Heart left ventricle (tissue), 16 donors: ENCODE results near the gene OTOGL. TPM values are rescaled to one million over a fixed set of nuclear protein-coding genes. Genes with fewer than 3 reads are reported as not detected.

ENCODE experiments used
- ATAC-seq, 4 donors: fragments of 200-7000 bp; cut with Tn5 transposase; one replicate each; pipeline ENCODE4 v1.9.1; 2020 to 2022; ENCODE audit warnings: moderate library complexity in 4 of 4, mild to moderate bottlenecking in 3 of 4, moderate number of reproducible peaks in 1 of 4
- DNase-seq, 5 donors: peaks; one replicate each; pipeline ENCODE4 v3.0.0-alpha.2; 2020
- H3K27ac ChIP-seq, 12 donors: fragments of 200-600 bp; sonication (generic) in 4 of 12; one replicate each; pipeline versions ENCODE4 v1.5.0 to v1.8.0; 2016 to 2022; ENCODE audit warnings: mild to moderate bottlenecking in 2 of 12
- H3K27me3 ChIP-seq, 9 donors: fragments of 200-600 bp; sonication (generic) in 2 of 9; one replicate each; pipeline versions ENCODE4 v1.5.1 to v1.8.0; 2016 to 2022; ENCODE audit warnings: mild to moderate bottlenecking in 3 of 9
- H3K36me3 ChIP-seq, 9 donors: fragments of 200-600 bp; sonication (generic) in 2 of 9; one replicate each; pipeline versions ENCODE4 v1.5.0 to v1.8.0; 2018 to 2022; ENCODE audit warnings: mild to moderate bottlenecking in 2 of 9
- H3K4me1 ChIP-seq, 12 donors: fragments of 200-600 bp; sonication (generic) in 4 of 12; one replicate each; pipeline versions ENCODE4 v1.5.0 to v1.8.0; 2016 to 2022; ENCODE audit warnings: mild to moderate bottlenecking in 3 of 12
- H3K4me3 ChIP-seq, 12 donors: fragments of 200-600 bp; sonication (generic) in 4 of 12; one replicate each; pipeline versions ENCODE4 v1.5.0 to v1.8.0; 2017 to 2022; ENCODE audit warnings: mild to moderate bottlenecking in 9 of 12, moderate library complexity in 4 of 12
- H3K9me3 ChIP-seq, 12 donors: fragments of 200-600 bp; sonication (generic) in 4 of 12; one replicate each; pipeline versions ENCODE4 v1.5.0 to v1.8.0; 2016 to 2022; ENCODE audit warnings: mild to moderate bottlenecking in 1 of 12
- POLR2A ChIP-seq, 2 donors: fragments of 450-650 bp; IDR thresholded peaks; one replicate each; pipeline ENCODE4 v1.6.1; 2017; ENCODE audit warnings: antibody characterized with exemption in 2 of 2, mild to moderate bottlenecking in 2 of 2, moderate library complexity in 2 of 2
- WGBS, 4 donors: extraction: QIAGEN DNeasy Blood & Tissue Kit in 2 of 4; methylation state at CpG; one replicate each; pipeline versions ENCODE4 v1.1.5 to v1.1.7; 2013 to 2018; 5-methylcytosine and 5-hydroxymethylcytosine counted together
- intact Hi-C, 10 donors: fragments of 100-400 bp; cut with DNase I; formaldehyde crosslinking; loops; one replicate each; pipeline versions ENCODE4 v1.11.1 to v1.14.2; 2022
- polyA plus RNA-seq, 2 donors: library from polyadenylated mRNA; stranded (reverse); fragments of 200-250 nt; gene quantifications; one replicate each; pipeline ENCODE4 v1.2.3, GENCODE V29; 2013
- total RNA-seq, 9 donors: library from RNA; depleted of rRNA in 2 of 9; stranded (reverse); fragments of >200 nt in 2 of 9; fragmentation: NEBNext Ultra II Directional in 3 of 9; extraction: Animal tissue kit (Norgen Biotek cat#: 25700) in 3 of 9; gene quantifications; one replicate each; pipeline versions ENCODE4 v1.1.0 to v1.2.4, GENCODE V29; 2016 to 2023
- TF ChIP-seq, protein P1 (sequence below), 12 donors: fragments of 200-600 bp; sonication (generic) in 4 of 12; IDR thresholded peaks; one replicate each; pipeline versions ENCODE4 v1.5.0 to v1.8.0; 2018 to 2022; ENCODE audit warnings: antibody characterized with exemption in 12 of 12, mild to moderate bottlenecking in 5 of 12
- donor health status: ischemic (EF 13 %, LVEDD 7.1; RV severe dilation, severe dysfunction).
- donor health status: healthy with polysubstance abuse.
- donor health status: DM: no; HTN: yes; CAD: no.
- donor health status: DM: no; HTN: no; CAD: no.
- donor health status: ischemic (EF 25% LVEDD 6.9; RV normal size, moderate dysfunction).
- donor health status: ischemic (EF 25% LVEDD 5.7; RV mildly dilated, moderate dysfunction).
- donor health status: healthy.
- donor health status: DM: yes; HTN: yes; CAD: no.
- donor health status: ischemic (EF 35%, LVEDD 5.7; RV mildly dilated, moderate dysfunction).
- donor health status: nonischemic (EF 11% LVEDD 7.7; RV severe dilation, severe dysfunction).
- donor health status: DM: yes; HTN: yes; CAD: no.
- donor health status: PGD.
- donor health status: ischemic (EF 29% LVEDD 5.4; RV normal size, mild dysfunction).
- donor health status: nonischemic (EF 23%, LVEDD 6.1; RV moderate dilation, normal function).

OTOGL gene
- total and polyA plus RNA-seq, 11 donors = 0.05 to 1.3 (median 0.27) TPM

DNA sequence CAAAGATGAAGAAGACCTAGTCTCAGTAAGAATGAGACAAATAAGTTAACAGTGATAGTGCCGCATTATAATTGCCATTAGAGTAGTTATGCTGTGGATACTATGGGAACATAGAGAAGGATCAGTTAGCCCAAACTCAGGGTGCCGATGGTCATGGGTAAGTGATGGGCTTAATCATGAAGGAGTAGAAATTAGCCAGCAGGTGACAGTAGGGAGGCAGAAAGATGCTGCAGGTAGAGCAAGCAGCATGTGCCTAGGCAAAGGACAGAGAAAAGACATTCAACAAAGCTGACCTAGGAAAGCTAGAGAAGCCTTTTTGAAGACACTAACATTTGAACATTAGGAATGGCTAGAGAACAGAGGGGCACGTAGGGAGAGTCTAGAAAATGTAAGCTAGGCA is 314.1 kb downstream of the OTOGL start:
- DNase-seq (no peak), ATAC-seq (no peak)
- Histone ChIP-seq H3K9me3 (no peaks in the 10 kb centered on the region), H3K4me1 (no peaks in the 10 kb centered on the region), H3K4me3 (no peak overlapping the region), H3K27ac (no peak overlapping the region), H3K36me3 (no peaks in the 10 kb centered on the region), H3K27me3 (no peaks in the 10 kb centered on the region)
- 78 to 91% (median 87%) methylated on average over 3 of the region's 3 CpGs for WGBS, 4 donors
- intact Hi-C loops = loop anchor here in 7 of 10 donors (2.0 to 10.0 kb wide), 6 partner anchors 349 to 1214 kb away; no protein-coding TSS in a partner anchor
- no peak for TF ChIP-seq POLR2A (IDR thresholded peaks at IDR 0.05)
- TF ChIP-seq, protein P1, sequence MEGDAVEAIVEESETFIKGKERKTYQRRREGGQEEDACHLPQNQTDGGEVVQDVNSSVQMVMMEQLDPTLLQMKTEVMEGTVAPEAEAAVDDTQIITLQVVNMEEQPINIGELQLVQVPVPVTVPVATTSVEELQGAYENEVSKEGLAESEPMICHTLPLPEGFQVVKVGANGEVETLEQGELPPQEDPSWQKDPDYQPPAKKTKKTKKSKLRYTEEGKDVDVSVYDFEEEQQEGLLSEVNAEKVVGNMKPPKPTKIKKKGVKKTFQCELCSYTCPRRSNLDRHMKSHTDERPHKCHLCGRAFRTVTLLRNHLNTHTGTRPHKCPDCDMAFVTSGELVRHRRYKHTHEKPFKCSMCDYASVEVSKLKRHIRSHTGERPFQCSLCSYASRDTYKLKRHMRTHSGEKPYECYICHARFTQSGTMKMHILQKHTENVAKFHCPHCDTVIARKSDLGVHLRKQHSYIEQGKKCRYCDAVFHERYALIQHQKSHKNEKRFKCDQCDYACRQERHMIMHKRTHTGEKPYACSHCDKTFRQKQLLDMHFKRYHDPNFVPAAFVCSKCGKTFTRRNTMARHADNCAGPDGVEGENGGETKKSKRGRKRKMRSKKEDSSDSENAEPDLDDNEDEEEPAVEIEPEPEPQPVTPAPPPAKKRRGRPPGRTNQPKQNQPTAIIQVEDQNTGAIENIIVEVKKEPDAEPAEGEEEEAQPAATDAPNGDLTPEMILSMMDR (IDR thresholded peaks at IDR 0.05) = no peak

DNA sequence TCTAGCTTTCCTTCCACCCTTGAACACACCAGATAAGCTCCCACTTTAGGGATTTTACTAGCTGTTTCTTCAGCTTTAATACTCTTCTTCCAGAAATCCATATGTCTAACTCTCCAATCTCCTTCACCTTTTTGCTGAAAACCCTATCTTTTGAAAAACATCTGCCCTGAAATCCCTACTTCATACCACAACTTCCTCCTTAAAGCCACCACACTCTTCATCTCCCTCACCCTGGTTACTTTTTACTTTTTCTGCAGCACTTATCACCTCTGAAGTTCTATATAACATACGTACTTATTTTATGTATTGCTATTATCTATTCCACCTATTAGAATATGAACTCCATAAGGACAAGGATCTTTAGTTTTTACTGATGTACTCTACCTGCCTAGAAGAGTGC is 316.1 kb downstream of the OTOGL start:
- peaks cover 0 to 2% (median 0%) of the 10 kb centered on the region in 12 donors for H3K4me1 ChIP-seq
- 80 to 88% (median 87%) methylated on average over 1 of the region's 1 CpG for WGBS, 4 donors
- intact Hi-C loops = loop anchor here in 2 of 10 donors (5.0 to 10.0 kb wide), 2 partner anchors 347 to 709 kb away; no protein-coding TSS in a partner anchor
- no peaks in the 10 kb centered on the region for H3K36me3 ChIP-seq
- ATAC-seq (no peak), DNase-seq (no peak)
- H3K27me3 ChIP-seq = no peaks in the 10 kb centered on the region
- no peak overlapping the region for H3K27ac ChIP-seq
- no peak overlapping the region for H3K4me3 ChIP-seq
- TF ChIP-seq, protein P1 (IDR thresholded peaks at IDR 0.05) = no peak
- no peak for TF ChIP-seq POLR2A (IDR thresholded peaks at IDR 0.05)
- H3K9me3 ChIP-seq = no peaks in the 10 kb centered on the region

DNA sequence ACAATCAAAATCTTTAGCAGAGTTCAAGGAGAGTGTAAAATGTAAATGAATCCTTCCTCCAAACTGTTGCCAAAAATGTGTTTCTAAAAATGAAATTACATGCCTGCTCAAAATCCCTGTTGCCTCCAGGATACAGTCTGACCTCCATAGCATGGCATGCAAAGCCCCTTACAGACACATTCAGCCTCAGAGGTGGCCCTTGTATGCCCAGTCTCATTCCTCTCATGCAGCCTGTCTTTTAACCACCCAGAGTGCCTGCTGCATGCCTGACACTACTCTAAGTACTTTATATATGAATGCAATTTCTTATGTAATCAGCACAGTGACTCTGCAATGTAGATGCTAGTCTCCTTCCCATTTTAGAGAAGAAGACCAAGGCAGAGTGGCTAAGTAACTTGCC is 320.3 kb downstream of the OTOGL start:
- intact Hi-C loops = loop anchor here in 2 of 10 donors (5.0 to 10.0 kb wide), 2 partner anchors 343 to 705 kb away; no protein-coding TSS in a partner anchor

DNA sequence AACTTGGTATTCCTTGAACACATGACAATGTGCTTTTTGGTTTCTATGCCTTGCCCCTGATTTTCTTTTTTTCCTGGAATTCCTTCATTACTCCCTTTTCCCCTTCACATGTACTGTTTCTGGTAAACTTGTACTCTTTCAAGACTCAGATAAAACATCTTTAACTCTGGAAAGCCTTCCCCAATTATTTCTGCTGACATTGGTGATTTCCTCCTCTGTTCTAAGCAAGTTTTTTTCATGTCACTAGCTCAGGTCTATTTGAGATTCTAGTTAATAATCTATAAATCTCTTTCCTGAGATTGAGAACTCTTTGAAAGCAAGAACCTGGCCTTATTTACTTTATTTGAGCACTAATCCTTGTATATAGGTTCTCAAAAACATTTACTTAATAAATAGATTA is 320.7 kb downstream of the OTOGL start:
- intact Hi-C loops = no loop called here
- no peaks in the 10 kb centered on the region for H3K9me3 ChIP-seq
- ATAC-seq (no peak), DNase-seq (no peak)
- no peaks in the 10 kb centered on the region for H3K27me3 ChIP-seq
- H3K4me1 ChIP-seq = peaks cover 0 to 2% (median 0%) of the 10 kb centered on the region in 12 donors
- TF ChIP-seq POLR2A (IDR thresholded peaks at IDR 0.05) = no peak
- TF ChIP-seq, protein P1 (IDR thresholded peaks at IDR 0.05) = no peak
- H3K36me3 ChIP-seq = no peaks in the 10 kb centered on the region
- H3K27ac ChIP-seq = no peak overlapping the region
- no peak overlapping the region for H3K4me3 ChIP-seq

More for the DNA sequence above, 320.3 kb downstream of the OTOGL start:
- TF ChIP-seq, protein P1 (IDR thresholded peaks at IDR 0.05) = no peak
- no peak for TF ChIP-seq POLR2A (IDR thresholded peaks at IDR 0.05)
- DNase-seq = no peak
- Histone ChIP-seq H3K36me3 (no peaks in the 10 kb centered on the region), H3K4me1 (peaks cover 0 to 2% (median 0%) of the 10 kb centered on the region in 12 donors), H3K4me3 (no peak overlapping the region), H3K27ac (no peak overlapping the region), H3K27me3 (no peaks in the 10 kb centered on the region), H3K9me3 (no peaks in the 10 kb centered on the region)
- no peak for ATAC-seq
